Left hindlimb (tissue), 1 donor: Measurements from ENCODE around the gene MAPKAP1.

ENCODE experiments used
- DNase-seq: peaks from one replicate; pipeline ENCODE4 v3.0.0-alpha.2; 2018

Gene MAPKAP1

DNA sequence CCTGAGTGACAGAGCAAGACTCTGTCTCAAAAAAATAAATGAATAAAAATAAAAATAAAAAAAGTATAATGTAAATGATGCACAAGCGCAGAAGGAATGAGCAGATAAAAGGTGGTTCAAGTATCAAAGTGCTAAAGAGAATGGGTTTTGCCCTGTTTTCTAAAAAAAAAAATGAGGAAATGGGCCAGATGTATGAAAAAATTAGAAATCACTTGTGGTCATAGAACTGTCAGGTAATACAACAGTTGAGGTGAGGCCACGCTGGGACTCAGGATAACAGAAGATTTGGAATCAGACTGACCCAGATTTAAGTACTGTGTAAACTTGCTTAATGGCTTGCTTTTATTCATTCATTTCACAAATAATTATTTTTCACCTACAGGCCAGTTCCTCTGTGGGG, 69.8 kb downstream of the MAPKAP1 start:
- DNase-seq: no peak

DNA sequence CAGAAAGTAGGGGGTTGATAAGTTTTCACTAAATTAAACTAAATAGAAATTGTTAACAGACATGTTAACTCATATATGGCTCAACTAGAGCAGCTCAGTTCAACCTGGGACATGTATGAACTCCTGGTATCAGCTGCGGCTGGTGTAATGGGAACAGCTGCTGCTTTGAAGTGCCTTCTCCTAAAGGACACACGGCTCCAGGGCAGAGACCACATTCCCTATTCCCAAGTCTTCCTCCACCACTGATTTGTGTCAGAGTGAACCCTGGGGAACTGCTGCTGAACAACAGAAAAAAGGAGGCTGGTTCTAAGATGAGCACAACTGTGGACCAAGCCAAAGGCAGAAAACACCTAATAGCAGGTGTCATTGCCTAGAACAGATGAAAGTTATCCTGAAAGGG, 71.1 kb downstream of the MAPKAP1 start:
- DNase-seq: no peak

DNA sequence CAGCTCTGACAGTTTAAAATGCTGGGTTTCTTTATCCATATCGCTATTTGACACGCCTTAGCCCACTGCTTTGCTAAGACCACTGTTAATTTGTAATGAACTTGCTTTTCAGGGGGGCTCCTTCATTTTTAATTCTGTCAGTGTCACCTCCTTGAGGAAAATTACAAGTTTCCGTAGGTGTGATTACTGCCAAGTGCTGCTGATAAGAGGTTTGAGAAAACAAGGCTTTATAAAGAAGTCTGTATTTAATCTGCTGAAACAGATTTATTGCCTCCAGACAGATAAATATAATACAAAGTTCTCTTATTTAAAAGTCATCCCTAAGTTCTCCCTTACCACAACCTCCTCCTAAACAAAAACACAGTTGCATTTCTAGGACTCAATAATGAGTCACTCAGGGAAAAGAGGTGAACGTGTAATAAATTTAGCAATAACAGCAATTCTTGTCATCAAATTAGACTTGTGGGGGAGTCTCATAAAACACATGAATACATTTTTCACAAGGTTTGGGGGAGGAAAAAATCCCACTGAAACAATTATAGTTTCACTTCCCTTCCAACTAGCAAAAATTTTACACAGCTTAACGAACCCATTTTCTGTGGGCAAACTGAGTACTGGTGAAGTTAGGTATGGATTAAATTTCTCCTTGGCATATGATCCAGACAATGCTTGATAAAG, 72.8 kb downstream of the MAPKAP1 start:
- no peak for DNase-seq

DNA sequence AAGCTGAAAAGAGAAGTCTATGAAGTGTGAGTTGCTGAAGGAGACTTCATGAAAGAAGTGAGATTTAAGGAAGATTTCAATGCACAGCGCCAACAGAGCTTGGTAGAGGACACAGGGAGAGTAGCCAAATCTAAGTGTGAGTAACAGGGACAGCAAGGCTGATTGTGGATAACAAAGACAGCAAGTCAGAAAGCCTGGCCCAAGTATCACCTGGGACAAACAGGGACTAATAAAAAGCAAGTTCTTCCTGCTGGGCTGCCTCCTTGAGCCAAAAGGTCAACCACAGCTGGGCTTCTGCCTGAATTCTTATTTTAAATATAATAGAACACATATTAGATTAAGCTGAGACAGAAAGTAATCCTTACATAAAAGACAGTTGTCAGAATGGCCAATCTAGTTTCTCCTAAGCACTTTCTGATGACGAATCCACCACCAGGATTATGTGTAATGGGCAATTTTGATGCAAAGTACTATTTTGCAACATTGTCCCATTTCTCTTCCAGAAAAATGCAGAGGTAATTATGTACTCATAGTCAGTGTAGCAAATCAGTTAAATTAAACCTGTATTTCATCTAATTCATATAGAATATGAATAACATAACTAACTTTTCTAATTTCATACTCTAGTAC, 73.8 kb downstream of the MAPKAP1 start:
- no peak for DNase-seq

DNA sequence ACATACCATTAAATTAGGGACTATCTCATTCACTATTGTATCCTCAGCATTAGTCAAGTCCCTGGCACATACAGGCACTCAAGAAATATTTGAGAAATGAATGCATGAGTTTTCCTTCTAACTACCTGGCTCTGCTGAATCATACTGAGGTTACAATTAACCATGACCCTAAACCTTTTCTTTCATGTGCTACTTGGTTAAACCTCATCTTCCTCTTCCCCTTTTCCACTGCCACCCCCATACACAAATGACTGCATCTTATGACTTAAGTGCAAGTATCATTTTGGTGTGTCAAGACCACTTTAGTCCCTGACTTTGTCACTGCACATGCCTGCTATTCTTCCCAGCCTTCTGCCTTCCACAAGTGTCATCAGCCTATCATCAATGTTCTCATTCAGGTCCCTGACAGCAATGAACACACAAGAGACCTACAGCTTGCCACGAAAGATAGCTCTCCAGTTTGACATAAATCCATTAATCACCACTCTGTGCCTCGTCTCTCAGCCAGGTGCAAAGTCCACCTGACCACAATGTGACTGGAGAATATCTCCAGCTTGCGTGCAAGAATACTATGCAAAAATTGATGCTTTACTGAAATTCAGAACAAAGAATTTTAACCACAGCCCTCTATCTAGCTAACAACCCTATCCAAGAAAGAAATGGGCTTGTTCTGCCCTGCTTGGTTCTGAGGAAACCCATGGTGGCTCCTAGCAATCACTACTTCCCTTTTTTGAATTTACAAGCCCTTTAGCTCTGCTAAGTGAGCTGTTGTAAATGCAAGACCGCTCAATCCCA, 74.5 kb downstream of the MAPKAP1 start:
- no peak for DNase-seq

DNA sequence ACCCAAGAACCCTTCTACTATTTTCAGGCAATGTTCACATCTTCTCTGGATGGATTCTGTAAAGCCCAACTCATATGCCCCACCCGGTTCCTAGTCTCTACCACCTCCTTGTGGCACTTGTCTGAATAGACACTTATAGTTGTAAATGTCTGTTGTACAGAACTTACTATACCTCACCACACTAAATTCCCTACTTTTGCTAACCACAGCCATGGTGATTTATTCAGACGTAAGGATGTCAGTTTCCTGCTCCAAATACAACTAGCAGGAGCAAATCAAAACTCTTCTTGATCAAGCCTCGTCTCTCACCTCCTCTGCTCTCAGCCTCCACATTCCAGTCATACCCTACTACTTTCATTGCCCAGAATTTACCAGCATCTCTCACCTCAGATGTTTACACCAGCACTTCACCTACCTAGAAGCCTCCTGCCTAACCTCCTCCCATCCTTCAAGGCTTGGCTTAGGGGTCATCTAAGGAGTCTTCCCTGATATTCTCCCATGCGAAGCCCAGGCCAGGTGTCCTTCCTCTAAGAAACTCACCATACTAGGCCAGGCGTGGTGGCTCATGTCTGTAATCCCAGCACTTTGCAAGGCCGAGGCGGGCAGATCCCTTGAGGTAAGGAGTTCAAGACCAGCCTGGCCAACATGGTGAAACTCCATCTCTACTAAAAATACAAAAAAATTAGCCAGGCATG, 75.5 kb downstream of the MAPKAP1 start:
- no peak for DNase-seq

DNA sequence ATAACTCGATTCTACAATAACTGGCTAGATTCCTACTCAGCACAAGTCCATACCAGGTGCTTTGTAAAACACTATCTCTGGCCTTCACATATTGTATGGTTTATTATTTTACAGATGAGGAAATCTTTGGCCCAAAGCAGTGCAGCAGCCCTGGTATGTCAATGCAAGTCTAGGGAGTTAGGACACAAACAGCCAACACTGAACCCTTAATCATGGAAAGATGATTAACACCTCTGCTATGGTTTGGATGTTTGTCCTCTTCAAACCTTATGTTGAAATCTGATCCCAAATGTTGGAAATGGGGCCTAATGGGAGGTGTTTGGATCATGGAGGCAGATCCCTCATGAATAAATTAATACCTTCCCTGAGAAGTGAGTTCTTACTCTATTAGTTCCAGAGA, 76.6 kb downstream of the MAPKAP1 start:
- DNase-seq: no peak

DNA sequence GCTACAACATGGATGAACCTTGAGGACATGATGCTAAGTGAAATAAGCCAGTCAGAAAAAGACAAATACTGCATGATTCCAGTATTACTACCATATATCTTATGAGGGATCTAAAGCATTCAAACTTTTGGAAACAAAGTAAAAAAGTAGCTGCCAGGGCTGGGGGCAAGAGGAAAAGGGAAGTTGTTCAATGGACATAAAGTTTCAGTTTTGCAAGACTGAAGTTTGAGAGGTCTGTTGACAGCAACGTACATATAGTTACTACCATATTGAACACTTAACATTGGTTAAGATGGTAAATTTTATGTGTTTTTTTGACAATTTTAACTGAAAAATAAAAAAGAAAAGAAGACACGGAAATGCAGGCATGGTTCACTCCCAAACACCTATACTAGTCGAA, 77.6 kb downstream of the MAPKAP1 start:
- no peak for DNase-seq

GRCh38 chr9:125626187-125626586, 80.8 kb downstream of the MAPKAP1 start:
- no peak for DNase-seq

- no peak for DNase-seq
These were observed 85.8 kb downstream of the MAPKAP1 start for GRCh38 chr9:125621170-125621569.

- DNase-seq: no peak
These were observed 86.8 kb downstream of the MAPKAP1 start for GRCh38 chr9:125620216-125620615.

DNA sequence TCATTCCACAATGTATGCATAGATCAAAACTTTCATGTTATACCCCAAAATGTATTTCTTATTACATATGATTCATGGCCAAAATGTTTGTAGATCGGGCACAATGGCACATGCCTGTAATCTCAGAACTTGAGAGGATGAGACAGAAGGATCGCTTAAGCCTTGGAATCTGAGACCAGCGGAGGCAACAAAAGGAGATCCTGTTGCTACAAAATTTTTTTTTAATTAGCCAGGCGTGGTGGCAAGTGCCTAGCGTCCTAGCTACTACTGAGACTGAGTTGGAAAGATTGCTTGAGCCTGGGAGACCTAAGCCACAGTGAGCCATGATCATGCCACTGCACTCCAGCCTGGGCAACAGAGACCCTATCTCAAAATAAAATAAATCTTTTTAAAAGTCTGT, 89.9 kb downstream of the MAPKAP1 start:
- DNase-seq: no peak

DNA sequence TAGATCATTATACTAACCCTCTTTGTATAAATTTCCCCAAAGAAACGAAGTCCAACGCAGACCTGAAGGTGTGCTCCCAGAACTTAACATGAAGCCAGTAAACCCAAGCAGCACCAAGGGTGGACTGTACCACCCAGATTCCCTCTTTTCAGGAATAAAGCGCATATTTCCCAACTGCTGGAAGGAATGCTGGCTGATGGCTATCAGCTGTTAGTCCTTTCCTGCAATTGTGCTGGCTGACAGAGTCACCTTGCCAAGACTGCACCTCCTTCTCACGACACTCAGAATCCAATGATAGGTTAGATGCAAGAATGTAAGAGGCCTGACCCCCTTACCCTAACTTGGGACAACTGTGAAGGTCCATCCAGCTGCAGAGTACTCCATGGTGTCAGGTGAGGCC, 93.9 kb downstream of the MAPKAP1 start:
- no peak for DNase-seq

GRCh38 chr9:125612616-125613015, 94.4 kb downstream of the MAPKAP1 start:
- DNase-seq: no peak

- no peak for DNase-seq
These were observed 95.8 kb downstream of the MAPKAP1 start for GRCh38 chr9:125611121-125611765.

- no peak for DNase-seq
These were observed 97.3 kb downstream of the MAPKAP1 start for GRCh38 chr9:125609744-125610143.

- no peak for DNase-seq
These were observed 98.4 kb downstream of the MAPKAP1 start for GRCh38 chr9:125608489-125609224.

DNA sequence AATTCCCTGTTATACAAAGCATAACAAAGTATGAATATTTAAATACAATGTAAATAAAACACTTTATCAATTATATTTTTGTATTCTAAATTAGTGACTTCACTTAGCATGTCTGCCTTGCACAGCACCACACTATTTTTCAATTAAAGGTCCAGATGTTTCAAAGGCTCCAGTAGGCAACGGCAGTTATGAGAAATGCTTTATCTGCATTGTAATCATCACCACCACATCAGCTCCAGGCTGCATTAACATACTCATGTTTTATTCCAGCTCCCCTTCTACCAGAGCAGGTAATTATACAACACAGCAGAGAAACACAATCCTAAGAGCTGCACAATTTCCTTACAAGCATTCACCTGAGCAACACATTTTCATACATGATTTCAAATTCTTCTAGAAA, 102.8 kb downstream of the MAPKAP1 start:
- DNase-seq: no peak

GRCh38 chr9:125603478-125604021, 103.5 kb downstream of the MAPKAP1 start:
- no peak for DNase-seq

- no peak for DNase-seq
These were observed 105.0 kb downstream of the MAPKAP1 start for GRCh38 chr9:125601961-125602360.

- DNase-seq: no peak
These were observed 106.8 kb downstream of the MAPKAP1 start for GRCh38 chr9:125600194-125600593.

- no peak for DNase-seq
These were observed 112.8 kb downstream of the MAPKAP1 start for GRCh38 chr9:125594223-125594610.
